ENCODE data around the gene PID1. TPM values are rescaled to one million over a fixed set of nuclear protein-coding genes. Genes with fewer than 3 reads are reported as not detected.

PID1 gene
- polyA plus RNA-seq, 3 donors = 5.7 to 7.4 (median 5.7) TPM

DNA sequence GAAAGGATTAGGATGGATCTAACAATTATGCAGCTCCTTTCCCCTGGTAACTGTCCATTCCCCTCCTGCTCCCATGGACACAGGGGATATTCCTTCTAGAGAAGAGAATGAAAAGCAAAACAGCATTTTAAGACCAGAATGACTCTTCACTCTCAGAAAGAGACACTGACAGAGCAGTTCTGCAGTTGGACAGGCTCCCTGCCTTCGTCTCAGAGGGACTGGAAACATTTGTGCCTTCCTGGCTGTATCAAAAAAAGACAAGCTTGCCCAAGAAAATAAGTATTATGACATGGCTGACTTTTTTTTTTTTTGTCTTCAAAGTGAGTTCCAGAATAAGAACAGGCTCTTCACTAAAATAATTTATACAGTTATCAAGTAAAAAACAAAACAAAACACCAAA is 9.5 kb downstream of the PID1 start:
- DNase-seq (ENCODE audit: low read depth in 3 of 3, low spot score in 2 of 3) = no peak

DNA sequence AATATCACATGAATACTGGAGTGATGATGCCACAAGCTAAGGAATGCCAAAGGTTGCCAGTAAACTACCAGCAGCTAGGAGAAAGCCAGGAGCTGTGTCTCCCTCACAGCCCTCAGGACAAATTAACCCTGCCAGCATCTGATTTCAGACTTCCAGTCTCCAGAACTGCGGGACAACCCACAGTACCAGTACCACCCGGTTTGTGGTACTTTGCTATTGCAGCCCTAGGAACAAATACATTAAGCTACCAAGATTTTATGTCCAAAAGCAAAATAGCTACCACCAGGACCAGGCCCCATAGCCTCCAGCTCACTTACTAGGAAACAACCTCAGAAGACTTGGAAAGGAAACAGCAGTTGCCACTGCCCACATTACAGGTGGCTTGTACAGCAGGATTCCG is 10.0 kb downstream of the PID1 start:
- DNase-seq (ENCODE audit: low read depth in 3 of 3, low spot score in 2 of 3) = no peak

DNA sequence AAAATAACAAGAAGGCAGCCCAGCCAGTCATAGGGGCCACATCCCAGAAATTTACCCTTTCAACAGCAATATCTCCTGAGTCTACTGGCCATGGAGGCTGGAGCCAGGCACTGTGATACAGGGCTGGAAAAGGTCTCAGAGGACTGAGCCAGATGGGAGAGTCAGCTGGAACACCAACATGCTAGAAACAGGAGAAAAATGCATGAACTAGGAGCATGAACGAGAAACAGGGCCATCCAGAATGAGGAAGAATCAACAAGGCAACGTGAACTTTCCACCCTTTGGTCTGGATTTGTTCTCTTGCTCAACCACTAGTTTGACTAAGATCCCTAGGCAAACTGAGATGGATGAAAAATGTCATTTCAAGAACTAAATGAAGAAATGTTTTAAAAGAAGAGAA is 13.1 kb downstream of the PID1 start:
- no peak for DNase-seq (ENCODE audit: low read depth in 3 of 3, low spot score in 2 of 3)

DNA sequence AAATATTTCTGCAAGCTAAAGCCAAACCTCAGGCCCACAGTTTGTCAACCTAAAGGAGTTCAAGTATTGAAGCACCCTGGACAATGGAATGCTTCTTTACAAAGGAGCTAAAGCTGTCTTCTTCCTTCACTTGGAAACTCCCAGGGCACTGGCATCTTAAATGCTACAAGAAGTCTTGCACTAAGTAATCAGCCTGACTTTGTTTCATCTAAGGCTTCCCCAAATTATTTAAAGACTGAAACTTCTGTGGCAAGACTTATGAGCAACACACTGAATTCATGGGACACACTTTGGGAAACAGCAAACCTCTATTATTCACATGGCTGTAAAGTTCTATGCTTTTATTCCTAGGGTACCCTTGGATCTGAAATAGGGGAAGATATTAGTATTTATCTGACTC is 14.7 kb downstream of the PID1 start:
- no peak for DNase-seq (ENCODE audit: low read depth in 3 of 3, low spot score in 2 of 3)

DNA sequence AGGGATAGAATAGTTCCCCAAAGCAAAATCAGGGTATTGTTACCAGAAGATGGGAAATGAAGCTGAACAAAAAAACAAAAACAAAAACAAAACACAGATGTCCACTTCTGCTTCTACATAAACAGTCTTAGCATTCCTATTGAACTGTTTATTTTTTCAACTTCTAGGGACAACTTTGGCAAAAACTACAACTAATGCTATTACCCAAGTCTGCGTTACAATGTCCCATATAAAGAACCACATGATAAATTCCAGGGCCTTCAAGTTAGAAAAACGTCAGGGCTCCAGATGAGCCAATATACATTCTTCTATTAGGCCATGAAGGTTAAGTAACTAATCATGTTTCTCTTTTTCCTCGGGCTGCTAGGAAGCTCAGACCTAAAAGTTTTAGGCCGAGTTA is 16.9 kb downstream of the PID1 start:
- no peak for DNase-seq (ENCODE audit: low read depth in 3 of 3, low spot score in 2 of 3)

DNA sequence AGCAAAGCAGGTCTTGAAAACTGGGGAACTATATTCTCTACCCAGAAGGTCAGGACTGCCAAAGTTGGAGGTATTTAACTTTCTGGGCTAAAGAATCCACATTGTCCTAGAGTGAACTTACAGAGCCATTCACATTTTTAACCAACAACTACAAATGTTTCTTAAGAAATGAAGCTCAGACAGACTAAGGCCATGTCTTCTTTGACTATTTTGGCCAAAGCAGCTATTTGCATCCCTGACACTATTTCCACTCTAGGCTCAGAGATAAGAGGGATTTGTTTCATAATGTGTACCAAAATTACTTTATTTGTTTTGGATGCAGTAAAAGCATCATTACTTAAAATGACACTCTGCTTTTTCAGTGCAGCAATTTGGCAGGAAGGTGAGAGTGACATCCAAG is 18.1 kb downstream of the PID1 start:
- DNase-seq (ENCODE audit: low read depth in 3 of 3, low spot score in 2 of 3) = no peak

DNA sequence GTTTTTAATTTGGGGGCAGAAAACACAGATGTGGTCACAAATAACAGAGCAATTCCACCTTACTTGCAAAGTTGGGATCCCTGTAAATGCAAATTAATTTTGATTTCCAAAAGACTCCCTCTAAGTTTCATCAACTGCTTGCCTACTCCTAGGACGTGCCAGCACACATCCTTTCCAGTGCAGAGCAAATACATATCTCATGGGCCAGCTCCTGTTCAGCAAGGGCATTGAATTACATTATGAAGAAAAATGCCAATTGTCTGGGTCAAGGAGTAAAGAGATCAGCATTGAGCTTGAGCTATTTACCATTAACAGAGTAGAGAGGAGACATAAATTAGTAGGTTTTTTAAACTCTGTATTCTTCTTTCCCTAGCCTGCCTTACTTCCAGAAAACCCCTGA is 18.8 kb downstream of the PID1 start:
- no peak for DNase-seq (ENCODE audit: low read depth in 3 of 3, low spot score in 2 of 3)

DNA sequence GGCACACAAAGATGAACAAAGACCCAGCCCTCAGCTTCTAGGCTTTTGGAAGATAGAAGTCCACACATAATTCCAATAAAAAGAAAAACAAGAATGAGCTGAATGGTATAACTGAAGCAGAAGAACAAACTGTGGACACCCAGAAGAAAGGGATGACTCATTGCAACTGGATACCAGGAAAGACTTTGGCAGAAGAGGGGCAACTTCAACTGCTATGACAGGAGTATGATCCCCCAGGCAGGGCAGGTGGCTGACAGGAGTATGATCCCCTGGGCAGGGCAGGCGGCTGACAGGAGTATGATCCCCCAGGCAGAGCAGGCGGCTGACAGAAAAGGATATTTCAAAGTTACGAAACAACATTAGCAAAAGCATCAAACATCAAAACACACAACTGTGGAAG is 21.6 kb downstream of the PID1 start:
- DNase-seq (ENCODE audit: low read depth in 3 of 3, low spot score in 2 of 3) = no peak

DNA sequence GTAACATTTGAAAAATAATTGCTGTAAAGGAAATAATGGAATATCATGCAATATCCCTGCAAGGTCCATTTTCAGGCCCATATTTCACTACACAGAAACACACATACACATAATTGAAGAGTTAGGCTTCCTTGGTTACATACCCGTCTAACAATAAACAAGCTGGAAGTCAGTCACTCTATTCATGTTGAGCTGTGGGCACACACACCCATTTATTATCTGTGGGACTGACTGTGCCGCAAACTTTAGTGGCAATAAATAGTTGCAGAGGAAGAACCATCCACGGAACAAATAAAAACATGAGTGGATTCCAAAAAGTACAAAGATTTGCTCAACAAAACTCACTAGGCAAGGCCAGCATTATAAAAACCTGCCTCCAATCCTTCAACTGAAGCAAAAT is 24.8 kb downstream of the PID1 start:
- DNase-seq (ENCODE audit: low read depth in 3 of 3, low spot score in 2 of 3) = no peak

DNA sequence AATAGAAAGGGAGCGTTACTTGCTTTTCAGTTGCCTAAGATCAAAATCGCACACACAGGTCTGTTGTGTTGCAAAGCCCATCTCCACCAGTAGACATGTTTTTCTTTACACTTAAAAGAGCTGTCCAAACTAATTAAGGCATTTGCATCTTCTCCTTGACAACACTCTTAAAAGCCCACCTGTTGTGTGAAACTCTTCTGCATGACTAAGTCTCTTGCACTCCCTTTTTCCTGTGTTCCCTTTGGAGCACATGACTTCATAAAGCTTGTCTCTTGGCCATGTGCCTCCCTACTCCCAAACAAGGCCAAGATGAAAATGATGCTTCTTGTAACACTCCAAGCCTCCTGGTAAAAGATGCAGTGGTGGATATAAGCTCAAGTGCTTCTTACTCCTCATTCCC is 26.1 kb downstream of the PID1 start:
- DNase-seq (ENCODE audit: low read depth in 3 of 3, low spot score in 2 of 3) = no peak

DNA sequence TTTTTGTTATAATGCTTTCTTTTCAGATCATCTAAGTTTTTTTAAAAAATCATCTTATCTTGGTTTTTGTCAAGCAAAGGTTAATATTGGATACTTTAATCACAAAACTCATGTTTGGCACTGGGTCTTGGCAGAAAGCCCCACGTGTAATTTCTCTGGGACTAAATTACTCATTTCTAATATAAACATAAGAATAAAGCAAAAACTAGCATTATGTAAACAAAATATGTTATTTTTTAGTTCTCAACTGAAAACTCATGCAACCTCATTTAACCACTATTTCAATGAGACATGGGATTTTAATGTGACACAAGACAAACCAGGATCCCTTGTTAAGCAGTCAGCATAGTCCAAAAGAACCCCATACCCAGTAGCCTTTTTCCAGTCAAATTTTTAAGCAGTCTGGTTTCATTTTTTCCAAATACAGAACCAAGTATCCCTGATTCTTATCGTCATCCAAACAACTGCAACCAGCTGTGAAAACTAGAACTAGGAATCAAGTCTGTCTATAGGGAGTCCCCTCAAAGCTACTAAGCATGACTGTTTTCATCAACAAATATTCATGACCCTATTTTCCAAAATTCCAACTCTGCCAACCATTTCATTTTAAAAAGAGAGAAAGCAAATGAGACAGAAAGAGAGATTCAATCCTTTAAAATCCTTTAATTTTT is 27.1 kb downstream of the PID1 start:
- DNase-seq (ENCODE audit: low read depth in 3 of 3, low spot score in 2 of 3) = no peak

DNA sequence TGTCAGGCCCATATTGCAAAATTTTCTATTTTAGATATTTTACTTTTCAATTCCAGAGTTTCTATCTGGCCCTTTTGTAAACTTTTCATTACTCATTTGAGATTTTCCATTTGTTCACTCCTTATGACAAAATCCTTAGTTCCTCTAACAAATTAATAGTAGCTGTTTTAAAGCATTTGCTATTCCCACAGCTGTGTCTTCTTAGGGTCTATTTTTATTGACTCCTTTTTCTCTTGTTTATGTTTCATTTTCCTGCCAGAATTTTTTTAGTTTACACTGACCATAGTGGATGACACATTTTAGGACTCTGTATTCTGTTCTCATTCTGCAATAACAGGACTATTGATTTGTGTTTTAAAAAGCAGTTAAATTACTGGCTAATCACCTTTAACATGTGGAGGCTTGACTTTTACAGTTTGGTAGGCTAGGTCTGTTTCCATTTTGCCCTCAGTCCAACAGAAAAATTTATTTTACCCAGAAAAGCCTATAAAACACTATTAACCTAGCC is 30.0 kb downstream of the PID1 start:
- DNase-seq (ENCODE audit: low read depth in 3 of 3, low spot score in 2 of 3) = no peak

DNA sequence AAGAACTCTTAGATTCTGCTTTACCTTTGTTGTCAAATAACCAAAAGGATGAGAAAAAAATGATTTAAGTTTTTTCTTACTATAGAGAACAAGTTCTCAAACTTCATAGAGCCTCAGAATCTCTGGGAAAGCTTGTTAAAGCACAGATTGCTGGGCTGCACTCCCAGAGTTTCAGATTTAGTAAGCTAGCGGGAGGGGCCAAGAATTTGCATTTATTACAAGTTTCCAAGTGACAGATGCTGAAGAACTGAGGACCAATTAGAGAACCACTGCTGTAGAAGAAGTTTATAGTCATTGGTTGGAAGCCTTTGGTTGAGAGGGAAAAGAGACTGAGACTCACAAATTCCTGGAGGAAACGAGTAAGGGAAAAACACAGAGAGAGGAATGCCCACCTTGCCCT is 32.1 kb downstream of the PID1 start:
- no peak for DNase-seq (ENCODE audit: low read depth in 3 of 3, low spot score in 2 of 3)

DNA sequence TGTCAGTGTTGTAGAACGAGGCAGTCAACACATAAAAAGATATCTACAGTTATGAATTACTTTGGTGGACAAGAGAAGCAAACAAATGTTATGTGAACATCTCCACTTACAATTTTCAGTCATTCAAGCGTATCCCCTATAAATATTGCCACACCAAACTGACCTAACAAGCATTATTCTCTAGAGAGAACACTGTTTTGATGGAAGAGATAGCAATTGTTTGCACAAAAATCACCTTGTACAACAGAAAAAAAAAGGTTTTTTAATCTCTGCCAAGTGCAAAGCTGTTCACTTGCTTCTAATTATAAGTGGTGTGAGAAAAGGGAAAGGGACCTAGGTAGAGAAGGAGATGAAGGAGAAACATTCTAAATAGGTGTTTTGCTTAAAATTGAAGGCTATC is 33.8 kb downstream of the PID1 start:
- DNase-seq (ENCODE audit: low read depth in 3 of 3, low spot score in 2 of 3) = no peak

DNA sequence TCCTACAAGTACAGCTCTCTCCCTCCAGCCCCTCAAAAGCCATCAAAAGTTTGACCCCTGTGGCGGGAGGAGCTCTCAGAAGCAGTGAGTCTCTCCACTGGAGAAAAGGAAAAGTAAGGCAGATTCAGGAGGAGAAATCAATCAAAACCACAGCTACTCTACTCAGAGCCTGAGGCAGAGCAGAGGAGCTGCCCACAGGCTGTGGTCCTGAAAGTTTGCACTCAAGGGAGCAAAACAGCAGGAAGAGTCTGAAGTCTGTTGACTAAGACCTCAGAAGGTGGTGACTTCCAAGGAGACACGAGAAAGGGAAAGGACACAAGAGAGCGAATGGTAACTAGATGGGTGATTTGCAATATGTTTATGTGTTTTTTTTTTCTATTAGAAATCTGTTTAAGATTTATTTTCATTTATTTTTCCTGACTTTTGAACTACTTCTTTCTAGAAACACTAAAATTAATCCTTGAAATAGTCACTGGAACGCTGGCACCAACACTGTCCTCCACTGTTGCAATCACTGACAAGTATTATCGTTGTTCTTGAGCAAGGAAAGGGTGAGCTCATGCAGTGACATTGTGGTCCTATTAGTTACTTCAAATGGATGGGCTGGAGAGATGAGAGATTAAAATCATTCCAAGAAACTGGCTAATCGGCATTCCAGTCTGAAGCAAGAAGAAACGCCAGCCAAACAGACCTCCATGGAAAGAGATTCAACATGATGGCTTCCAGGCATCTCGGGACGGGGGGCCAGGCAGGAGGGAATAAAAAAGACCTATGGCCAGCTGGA is 35.8 kb downstream of the PID1 start:
- DNase-seq (ENCODE audit: low read depth in 3 of 3, low spot score in 2 of 3) = no peak

DNA sequence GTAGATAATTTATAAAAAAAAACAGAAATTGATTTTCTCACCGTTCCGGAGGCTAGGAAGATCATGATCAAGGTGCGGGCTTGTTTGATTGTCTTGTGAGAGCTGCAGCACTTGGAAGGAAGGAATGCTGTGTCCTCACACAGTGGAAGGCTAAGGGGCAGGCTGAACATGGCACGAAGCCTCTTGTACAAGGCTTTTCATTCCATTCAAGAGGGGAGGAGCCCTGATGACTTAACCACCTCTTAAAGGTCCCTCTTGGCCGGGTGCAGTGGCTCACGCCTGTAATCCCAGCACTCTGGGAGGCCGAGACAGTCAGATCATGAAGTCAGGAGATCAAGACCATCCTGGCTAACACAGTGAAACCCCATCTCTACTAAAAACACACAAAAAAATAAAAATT is 39.2 kb downstream of the PID1 start:
- no peak for DNase-seq (ENCODE audit: low read depth in 3 of 3, low spot score in 2 of 3)

DNA sequence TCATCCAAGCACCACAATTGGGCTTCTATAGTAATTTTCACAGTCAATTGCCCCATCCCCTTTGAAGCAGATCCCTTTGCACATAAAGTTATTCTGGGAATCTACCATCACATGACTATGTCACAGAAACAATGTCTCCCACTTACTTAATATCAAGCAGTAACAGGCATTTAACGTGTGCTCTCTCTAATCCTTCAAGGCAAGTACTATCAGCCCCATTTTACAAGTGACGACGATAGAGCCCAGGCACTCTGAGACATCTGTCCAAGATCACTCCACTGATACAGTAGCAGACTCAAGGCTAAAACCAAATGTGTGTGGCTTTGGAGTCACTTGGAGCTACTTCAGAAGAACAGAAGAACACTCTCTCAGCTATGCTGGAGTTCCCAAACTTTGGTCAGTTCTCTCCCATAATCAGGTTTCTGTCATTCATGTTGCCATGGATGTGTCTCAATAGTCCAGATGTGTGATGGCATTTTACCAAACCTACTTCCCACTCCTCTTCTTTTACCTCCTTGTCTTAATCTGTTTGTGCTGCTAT is 39.7 kb downstream of the PID1 start:
- no peak for DNase-seq (ENCODE audit: low read depth in 3 of 3, low spot score in 2 of 3)

DNA sequence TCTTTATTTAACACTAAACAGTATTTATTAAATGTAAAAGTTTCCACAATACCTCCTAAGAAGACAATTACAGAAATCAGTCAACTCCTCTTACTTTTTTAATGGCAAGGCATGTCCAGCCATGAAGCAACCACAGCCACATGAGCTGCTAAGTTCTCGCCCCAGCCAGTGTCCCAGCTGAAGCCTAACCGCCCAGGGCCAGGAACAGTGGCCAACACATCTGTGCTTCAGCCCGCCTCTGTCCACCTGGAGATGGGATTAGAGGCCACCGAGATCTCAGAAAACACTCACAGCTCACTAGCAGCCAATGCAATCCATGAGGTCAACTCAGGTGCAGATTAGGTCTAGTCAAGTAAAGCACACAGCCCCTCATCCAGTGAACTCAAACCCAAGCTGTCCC is 40.2 kb downstream of the PID1 start:
- no peak for DNase-seq (ENCODE audit: low read depth in 3 of 3, low spot score in 2 of 3)

DNA sequence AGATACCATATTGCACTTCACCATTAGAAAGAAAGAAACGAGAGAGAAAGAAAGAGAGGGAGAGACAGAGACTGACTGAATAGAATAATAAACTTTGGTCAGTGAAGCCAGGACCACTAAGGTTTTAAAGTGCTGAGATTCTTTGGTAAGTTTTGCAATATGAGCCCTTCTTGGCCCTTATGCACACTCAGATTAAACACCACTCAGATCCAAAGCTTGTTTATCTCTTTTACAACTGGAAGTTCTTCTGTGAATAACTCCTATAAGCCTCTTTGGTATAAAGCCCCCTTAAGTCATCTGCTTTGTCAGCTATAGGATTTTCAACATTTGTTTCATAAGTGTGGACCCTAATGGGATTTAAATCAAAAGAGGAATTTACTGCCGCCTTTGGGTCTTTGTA is 40.8 kb downstream of the PID1 start:
- no peak for DNase-seq (ENCODE audit: low read depth in 3 of 3, low spot score in 2 of 3)

DNA sequence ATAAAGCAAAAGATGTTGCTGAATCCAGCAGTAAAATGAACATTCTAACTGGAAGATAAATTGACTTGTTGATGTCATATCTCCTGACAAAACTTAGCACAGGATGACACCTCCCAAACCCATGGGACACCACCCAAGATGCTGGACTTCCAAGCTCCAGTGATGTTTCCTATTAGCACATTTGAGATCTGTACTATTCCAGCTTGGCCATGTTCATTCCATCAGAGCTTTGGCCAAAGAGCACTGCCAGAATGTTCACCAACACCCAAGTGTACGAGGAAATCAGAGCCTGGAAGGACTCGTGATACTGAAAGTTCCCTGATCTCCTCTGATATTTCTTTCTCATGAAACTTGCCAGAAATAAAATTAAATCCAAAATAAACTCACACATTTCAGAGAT is 44.7 kb downstream of the PID1 start:
- no peak for DNase-seq (ENCODE audit: low read depth in 3 of 3, low spot score in 2 of 3)

DNA sequence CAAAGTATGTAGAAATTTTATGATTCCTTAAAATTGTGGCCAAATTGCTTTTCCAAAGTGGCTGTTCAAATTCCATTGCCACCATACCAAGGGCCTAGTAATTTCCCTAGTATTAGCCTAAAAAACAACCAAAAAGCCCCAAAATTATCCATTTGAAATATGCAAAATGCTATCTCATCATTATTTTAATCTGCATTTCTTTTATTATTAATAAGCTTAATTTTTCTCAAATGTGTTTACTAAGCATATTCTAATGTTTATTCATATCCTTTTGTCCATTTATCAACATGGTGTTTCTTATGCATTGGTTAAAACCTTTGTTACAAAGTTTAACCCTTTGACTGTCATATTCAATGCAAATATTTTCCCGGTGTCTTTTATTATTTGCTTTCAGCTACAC is 48.0 kb downstream of the PID1 start:
- DNase-seq (ENCODE audit: low read depth in 3 of 3, low spot score in 2 of 3) = no peak

DNA sequence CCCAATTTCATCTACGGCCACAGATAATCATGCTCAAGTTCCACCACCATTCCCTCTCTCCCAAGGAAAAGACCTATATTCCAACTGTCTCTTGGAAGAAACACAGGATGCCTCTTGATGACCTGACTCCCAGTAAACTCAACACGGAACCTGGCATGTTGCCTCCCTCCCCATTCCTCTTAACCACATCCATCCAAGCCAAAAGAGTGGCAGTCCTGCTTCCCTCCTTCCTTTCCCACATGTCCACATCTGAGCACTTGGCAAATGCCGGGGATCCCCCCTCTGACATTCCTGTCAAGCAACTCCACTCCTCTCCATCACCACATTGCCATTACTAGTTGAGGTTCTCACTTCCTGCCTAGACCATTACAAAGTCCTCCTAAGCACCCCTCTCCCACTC is 49.4 kb downstream of the PID1 start:
- no peak for DNase-seq (ENCODE audit: low read depth in 3 of 3, low spot score in 2 of 3)

Data from right renal cortex interstitium (tissue), 3 donors.